RCC 7860 (cell line): ENCODE results near the gene CDK19.
"Not testable (repeated sequence)": the region's sequence is repeated elsewhere in the genome, so short reads cannot be mapped to it uniquely, and the experiment has no call there.

Source experiments
- DNase-seq: peaks from one replicate; pipeline ENCODE4 v3.0.0-alpha.2; 2015; ENCODE audit warnings: low spot score
- FAIRE-seq: peaks from 2 replicates; lab custom pipeline; 2012; peaks lifted over from hg19 to GRCh38; lab: Jason Lieb, UNC

Gene CDK19

DNA sequence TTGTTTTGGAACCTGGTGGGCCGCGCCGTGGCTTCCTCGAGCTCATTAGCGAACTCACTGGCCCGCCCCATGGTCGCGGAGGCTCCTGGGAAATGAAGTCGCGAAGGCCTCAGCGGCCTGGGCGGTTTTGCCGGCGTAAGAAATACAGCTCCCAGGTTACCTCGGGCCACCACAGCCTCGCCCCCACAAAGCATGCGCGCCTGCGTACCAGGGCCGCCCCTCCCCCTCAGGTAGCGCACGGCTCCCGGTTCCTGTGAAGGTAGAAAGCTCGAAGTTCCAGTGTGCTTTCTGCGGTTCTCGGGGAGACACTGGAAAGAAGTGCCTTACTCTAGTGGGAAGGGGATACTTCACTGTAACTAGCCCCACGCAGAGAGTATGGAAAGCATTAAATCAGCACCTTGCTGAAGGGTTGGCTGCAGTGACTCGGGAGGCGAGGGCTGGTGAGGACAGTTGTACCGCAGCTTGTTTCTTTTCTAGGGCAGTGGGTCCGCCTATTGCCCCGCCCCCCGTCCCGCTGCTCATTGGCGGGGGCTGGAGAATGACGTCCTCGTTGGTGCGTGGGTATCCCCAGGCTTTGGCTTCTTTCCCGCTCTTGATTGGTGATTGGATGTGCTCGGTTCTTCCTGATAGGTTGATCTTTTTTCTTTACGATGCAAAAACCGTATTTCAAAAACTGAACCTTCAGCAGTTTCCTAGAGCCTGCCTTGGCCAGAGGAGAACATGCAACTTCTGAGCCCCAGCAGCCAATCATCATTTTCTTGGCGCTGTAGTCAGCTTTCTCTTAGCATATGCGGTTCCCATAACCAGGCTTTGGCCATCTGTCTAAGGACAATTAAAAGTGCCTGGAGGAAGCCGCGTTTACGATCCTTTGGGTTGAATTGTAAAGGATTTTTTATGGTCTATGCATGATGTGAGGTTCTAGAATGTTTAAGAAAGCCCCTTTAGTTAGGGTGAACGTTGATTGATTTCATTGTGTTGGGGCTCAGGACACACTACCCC, at the start of gene CDK19:
TSS of gene CDK19 (minus strand) at position 59 of the 999 bp plus-strand sequence. CDS start 333 bp downstream, outside the sequence.
- peak; percentile 95 for DNase-seq
- peak; percentile 84 for FAIRE-seq

- FAIRE-seq = no peak
- no peak for DNase-seq
Measured at GRCh38 chr6:110864824-110865223, 49.6 kb upstream of the CDK19 start.

DNA sequence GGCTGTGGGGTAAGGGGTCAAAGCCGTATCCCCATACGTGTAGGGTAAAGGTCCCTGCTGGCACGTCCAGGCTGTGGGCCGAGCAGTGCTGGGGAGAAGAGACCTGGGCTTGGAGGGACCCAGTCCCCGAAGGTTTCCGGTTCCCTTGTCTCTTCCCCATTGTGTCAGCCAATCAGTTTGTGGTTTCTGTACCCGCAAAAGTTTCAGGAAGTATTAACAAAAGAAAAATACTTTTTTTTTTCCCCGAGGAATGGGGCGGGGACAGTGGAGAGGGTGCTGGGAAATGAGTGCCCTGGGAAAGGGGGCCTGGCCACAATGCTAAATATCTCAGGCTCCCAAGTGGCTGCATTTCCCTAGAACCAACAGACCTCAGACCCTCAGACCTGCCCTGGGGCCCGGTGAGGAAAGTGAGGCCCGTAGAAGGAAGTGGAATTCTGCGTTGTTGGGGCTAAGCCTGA, 44.1 kb upstream of the CDK19 start:
- DNase-seq = no peak
- FAIRE-seq = no peak

- DNase-seq = no peak
- no peak for FAIRE-seq
Measured at GRCh38 chr6:110858562-110859214, 43.4 kb upstream of the CDK19 start.

- FAIRE-seq (no peak), DNase-seq (no peak)
Measured at GRCh38 chr6:110858016-110858415, 42.7 kb upstream of the CDK19 start.

GRCh38 chr6:110856296-110856695, 41.0 kb upstream of the CDK19 start:
- no peak for DNase-seq
- FAIRE-seq = no peak

DNA sequence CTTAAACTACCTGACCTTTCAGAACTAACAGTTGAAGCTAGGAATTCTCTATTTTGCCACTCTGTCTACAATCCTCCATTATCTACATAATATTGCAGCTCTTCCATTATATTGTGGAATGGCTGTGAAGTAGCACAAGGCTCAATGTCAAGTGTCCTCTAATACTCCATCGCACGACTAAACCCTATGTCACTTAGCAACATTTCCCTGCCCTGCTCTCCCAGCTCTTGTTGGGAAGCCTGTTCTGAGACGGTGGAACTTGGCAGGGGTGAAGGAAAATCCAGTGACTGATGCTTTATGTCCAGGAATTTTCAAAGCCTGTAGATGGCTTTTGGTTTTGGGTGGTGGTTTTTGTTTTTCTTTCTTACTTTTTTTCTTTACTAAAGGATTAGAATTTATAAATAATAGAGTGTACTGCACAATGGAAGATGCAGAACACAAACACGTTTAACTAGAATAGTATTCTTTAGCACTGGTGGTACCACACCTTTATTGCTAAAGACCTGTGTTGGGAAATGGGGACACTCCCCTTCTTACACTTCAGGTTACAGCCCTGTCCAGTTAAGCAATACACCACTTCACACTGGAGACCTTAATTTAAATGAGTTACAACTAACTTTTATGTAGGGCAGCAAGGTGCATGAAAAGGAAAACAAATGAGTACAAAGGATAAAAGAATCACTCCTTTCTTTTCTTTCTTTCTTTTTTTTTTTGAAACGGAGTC, 38.6 kb upstream of the CDK19 start:
- DNase-seq (no peak), FAIRE-seq (no peak)

GRCh38 chr6:110852773-110853172, 37.5 kb upstream of the CDK19 start:
- no peak for DNase-seq
- no peak for FAIRE-seq

- DNase-seq (no peak), FAIRE-seq (no peak)
Measured at GRCh38 chr6:110849781-110850180, 34.5 kb upstream of the CDK19 start.

DNA sequence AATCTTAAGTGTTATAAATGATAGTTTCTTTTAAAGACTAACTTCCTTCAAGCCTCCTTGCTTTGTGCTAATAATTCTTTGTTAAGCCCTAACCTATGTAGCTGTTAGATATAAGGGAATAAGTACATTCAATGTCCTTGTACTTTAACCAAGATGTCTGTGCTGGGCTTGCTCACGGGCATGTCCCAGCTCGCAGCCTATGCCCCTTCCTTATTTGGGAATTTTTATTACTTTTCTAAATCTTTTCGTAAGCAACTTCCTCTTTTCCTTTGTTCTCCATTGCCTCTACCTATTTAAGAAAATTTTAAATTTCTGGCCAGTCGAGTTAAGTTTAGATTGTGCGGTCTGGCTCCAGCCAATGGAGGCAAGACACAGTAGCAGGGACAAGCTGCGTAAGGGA, 26.0 kb upstream of the CDK19 start:
- FAIRE-seq = no peak
- DNase-seq = no peak

DNA sequence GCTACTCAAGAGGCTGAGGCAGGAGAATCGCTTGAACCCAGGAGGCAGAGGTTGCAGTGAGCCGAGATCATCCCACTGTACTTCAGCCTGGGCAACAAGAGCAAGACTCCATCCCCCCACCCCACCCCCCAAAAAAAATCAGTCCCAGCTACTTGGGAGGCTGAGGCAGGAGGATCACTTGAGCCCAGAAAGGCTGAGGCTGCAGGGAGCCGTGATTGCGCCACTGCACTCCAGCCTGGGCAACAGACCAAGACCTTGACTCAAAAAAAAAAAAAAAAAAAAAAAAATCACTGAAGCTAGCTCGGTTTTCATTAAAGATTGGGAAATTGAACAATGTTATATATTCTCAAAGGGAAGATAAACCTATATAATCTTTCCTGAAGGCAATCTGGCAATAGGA, 20.5 kb upstream of the CDK19 start:
- DNase-seq, FAIRE-seq: not testable (repeated sequence)

- FAIRE-seq = no peak
- DNase-seq = no peak
Measured at GRCh38 chr6:110833831-110834230, 18.6 kb upstream of the CDK19 start.

DNA sequence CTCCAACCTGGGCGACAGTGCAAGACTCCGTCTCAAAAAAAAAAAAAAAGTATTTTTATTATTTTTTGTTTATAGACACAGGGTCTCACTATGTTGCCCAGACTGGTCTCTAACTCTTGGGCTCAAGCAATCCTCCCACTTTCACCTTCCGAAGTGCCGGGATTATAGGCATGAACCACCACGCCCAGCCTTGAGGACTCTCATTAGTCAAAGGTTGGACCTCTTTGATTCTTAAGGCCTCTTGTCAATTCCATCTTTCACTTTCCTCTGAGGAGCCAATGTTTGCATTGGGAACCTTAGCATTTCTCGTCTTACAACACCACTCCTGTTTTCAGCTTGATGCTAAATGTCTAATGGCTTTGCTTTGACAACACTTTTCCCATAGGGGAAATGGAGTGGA, 16.1 kb upstream of the CDK19 start:
- FAIRE-seq = no peak

GRCh38 chr6:110828396-110828795, 13.1 kb upstream of the CDK19 start:
- DNase-seq (no peak), FAIRE-seq (no peak)

More for the DNA sequence above, 16.1 kb upstream of the CDK19 start:
- no peak for DNase-seq

- DNase-seq (no peak), FAIRE-seq (no peak)
Measured at GRCh38 chr6:110826236-110827129, 11.2 kb upstream of the CDK19 start.

DNA sequence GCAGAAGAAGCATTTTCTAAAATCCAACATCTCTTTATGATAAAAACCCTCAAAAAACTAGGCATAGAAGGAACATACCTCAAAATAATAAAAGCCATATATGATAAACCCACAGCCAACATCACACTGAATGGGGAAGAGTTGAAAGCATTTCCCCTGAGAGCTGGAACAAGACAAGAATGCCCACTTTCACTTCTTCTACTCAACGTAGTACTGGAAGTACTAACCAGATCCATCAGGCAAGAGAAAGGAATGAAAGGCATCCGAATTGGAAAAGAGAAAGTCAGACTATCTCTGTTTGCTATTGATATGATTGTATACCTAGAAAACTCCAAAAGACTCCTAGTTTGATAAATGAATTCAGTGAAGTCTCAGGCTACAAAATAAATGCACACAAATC, 7.9 kb upstream of the CDK19 start:
- DNase-seq (no peak), FAIRE-seq (no peak)

DNA sequence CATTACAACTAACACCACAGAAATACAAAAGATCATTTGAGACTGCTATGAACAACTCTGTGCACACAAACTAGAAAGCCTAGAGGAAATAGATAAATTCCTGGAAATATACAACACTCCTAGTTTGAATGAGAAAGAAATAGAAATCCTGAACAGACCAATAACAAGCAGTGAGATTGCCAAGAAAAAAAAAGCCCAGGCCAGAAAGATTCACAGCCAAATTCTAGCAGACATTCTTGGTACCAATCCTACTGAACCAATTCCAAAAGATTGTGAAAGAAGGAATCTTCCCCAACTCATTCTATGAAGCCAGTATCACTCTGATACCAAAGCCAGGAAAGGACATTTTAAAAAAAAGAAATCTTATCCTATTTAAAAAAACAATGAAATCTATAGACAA, 7.0 kb upstream of the CDK19 start:
- FAIRE-seq (no peak), DNase-seq (no peak)

DNA sequence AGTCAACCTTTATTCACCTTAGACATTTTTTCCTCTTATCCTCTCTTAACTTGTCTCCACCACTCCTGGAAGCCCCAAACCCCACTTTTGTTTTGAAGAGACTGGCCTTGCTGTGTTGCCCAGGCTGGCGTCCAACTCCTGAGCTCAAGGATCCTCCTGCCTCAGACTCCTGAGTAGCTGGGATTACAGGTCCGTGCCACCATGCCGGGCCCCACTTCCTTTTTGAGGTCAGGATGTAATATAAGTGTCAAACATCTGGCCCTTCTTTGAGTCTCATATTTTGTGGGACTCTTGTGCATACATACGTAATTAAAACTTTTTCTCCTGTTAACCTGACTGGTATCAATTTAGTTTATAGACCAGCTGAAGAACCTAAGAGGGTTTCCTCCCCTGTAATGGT, 1.4 kb upstream of the CDK19 start:
- FAIRE-seq (no peak), DNase-seq (no peak)

GRCh38 chr6:110815015-110815410, 256 bp downstream of the CDK19 start:
- DNase-seq (no peak), FAIRE-seq (no peak)
